Spinal cord (tissue), 10 donors: ENCODE measurements around the gene ABHD10. TPM values are rescaled to one million over a fixed set of nuclear protein-coding genes. Genes with fewer than 3 reads are reported as not detected.

ENCODE experiments used
- DNase-seq, 6 donors: peaks; one replicate each; pipeline versions ENCODE4 v3.0.0 to v3.0.0-alpha.2; 2013 to 2015; ENCODE audit warnings: low spot score in 6 of 6, low read depth in 4 of 6
- H3K27ac ChIP-seq: one replicate; pipeline ENCODE4 v1.5.1; 2013; ENCODE audit warnings: low read depth, low read length, control low read depth
- H3K27me3 ChIP-seq: one replicate; pipeline ENCODE4 v1.6.1; 2013; ENCODE audit warnings: low read length; ENCODE audit not compliant: control insufficient read depth, insufficient read depth
- H3K36me3 ChIP-seq: one replicate; pipeline ENCODE4 v1.6.1; 2013; ENCODE audit warnings: low read length; ENCODE audit not compliant: control insufficient read depth, insufficient read depth
- H3K4me1 ChIP-seq: one replicate; pipeline ENCODE4 v1.6.1; 2013; ENCODE audit warnings: low read length; ENCODE audit not compliant: control insufficient read depth, insufficient read depth
- H3K4me3 ChIP-seq: one replicate; pipeline ENCODE4 v1.5.1; 2013; ENCODE audit warnings: low read depth, low read length, control low read depth
- H3K9me3 ChIP-seq: one replicate; pipeline ENCODE4 v1.6.1; 2013; ENCODE audit warnings: low read length; ENCODE audit not compliant: control insufficient read depth, insufficient read depth
- WGBS: methylation state at CpG from one replicate; pipeline ENCODE4 v1.1.5; 2013; ENCODE audit warnings: missing lambda C conversion rate; ENCODE audit not compliant: insufficient coverage; 5-methylcytosine and 5-hydroxymethylcytosine counted together
- long read RNA-seq, 4 donors: transcript quantifications; one replicate each; lab custom pipeline, GENCODE V29; 2026
- polyA plus RNA-seq, 2 donors: library from polyadenylated mRNA; unstranded; fragments of 120-200 nt; gene quantifications; one replicate each; pipeline ENCODE4 v1.2.1, GENCODE V29; 2013; ENCODE audit not compliant: insufficient read length in 2 of 2
- total RNA-seq, 2 donors: library from RNA; depleted of rRNA in 1 of 2; stranded (reverse); fragments of 120-200 nt in 1 of 2; fragments of >200 nt in 1 of 2; gene quantifications; one replicate each; pipeline versions ENCODE4 v1.2.3 to v1.2.4, GENCODE V29; 2013 to 2014
- donor health status: healthy.

Gene ABHD10
- 10 to 100 TPM; 49.2 to 85.8 TPM for total RNA-seq
- 10 to 100 TPM; 53.5 to 64.4 TPM for polyA plus RNA-seq
- long read RNA-seq, donor 1, transcript ABHD10-201 (5 exons, 2,590 nt) = major isoform, 14 of 110 reads
- long read RNA-seq, donor 1, partial matches to known transcripts = 86 of 110 reads
- long read RNA-seq, donor 1, other reads (novel, unspliced or antisense) = 5 of 110 reads
- long read RNA-seq, donor 2, transcript ABHD10-201 (5 exons, 2,590 nt) = major isoform, 5 of 8 reads
- long read RNA-seq, donor 2, partial matches to known transcripts = 0 of 8 reads
- long read RNA-seq, donor 2, other reads (novel, unspliced or antisense) = 0 of 8 reads
- long read RNA-seq, donor 3, partial matches to known transcripts = 0 of 3 reads
- long read RNA-seq, donor 3, other reads (novel, unspliced or antisense) = 0 of 3 reads
- long read RNA-seq, donor 4, transcript ABHD10-201 (5 exons, 2,590 nt) = major isoform, 12 of 18 reads
- long read RNA-seq, donor 4, partial matches to known transcripts = 0 of 18 reads
- long read RNA-seq, donor 4, other reads (novel, unspliced or antisense) = 0 of 18 reads

GRCh38 chr3:111978583-111979433, at the start of gene ABHD10:
Gene ABHD10 (plus strand): TSS chr3:111979026. CDS start chr3:111979062, 36 bp downstream.
- Histone ChIP-seq H3K27me3 (no peaks in the 10 kb centered on the region), H3K4me1 (peaks cover 6% of the 10 kb centered on the region), H3K27ac (peak within 1 kb of the TSS; percentile 87), H3K9me3 (no peaks in the 10 kb centered on the region), H3K36me3 (no peaks in the 10 kb centered on the region), H3K4me3 (peak within 1 kb of the TSS; percentile 99)
- under 1% methylated on average over 58 of the region's 61 CpGs for WGBS
- peak; percentile 96 to 100 (median 99) for DNase-seq

GRCh38 chr3:111929484-111929883, 49.3 kb upstream of the ABHD10 start:
- no peak overlapping the region for H3K4me3 ChIP-seq
- WGBS = 88% methylated on average over 1 of the region's 2 CpGs
- no peak for DNase-seq
- H3K27me3 ChIP-seq = no peaks in the 10 kb centered on the region
- no peaks in the 10 kb centered on the region for H3K9me3 ChIP-seq
- H3K36me3 ChIP-seq = no peaks in the 10 kb centered on the region
- no peaks in the 10 kb centered on the region for H3K4me1 ChIP-seq
- H3K27ac ChIP-seq = no peak overlapping the region

GRCh38 chr3:111932946-111933345, 45.9 kb upstream of the ABHD10 start:
- H3K27me3 ChIP-seq = no peaks in the 10 kb centered on the region
- WGBS = 89% methylated on average over 1 of the region's 3 CpGs
- no peak overlapping the region for H3K4me3 ChIP-seq
- H3K27ac ChIP-seq = no peak overlapping the region
- H3K4me1 ChIP-seq = no peaks in the 10 kb centered on the region
- H3K36me3 ChIP-seq = no peaks in the 10 kb centered on the region
- H3K9me3 ChIP-seq = no peaks in the 10 kb centered on the region
- no peak for DNase-seq

- H3K4me1 ChIP-seq = no peaks in the 10 kb centered on the region
- H3K27me3 ChIP-seq = no peaks in the 10 kb centered on the region
- no peak for DNase-seq
- no peak overlapping the region for H3K4me3 ChIP-seq
- no peaks in the 10 kb centered on the region for H3K9me3 ChIP-seq
- H3K27ac ChIP-seq = no peak overlapping the region
- H3K36me3 ChIP-seq = no peaks in the 10 kb centered on the region
Observed at GRCh38 chr3:111936191-111936841, 42.5 kb upstream of the ABHD10 start.

- WGBS = no CpG with 5 or more reads among the region's 1 CpG
Observed at GRCh38 chr3:111936967-111937366, 41.9 kb upstream of the ABHD10 start.

GRCh38 chr3:111937871-111938270, 41.0 kb upstream of the ABHD10 start:
- H3K4me1 ChIP-seq = no peaks in the 10 kb centered on the region
- no peaks in the 10 kb centered on the region for H3K36me3 ChIP-seq
- no peaks in the 10 kb centered on the region for H3K9me3 ChIP-seq
- H3K27me3 ChIP-seq = no peaks in the 10 kb centered on the region
- H3K4me3 ChIP-seq = no peak overlapping the region
- no peak for DNase-seq
- H3K27ac ChIP-seq = no peak overlapping the region

More at GRCh38 chr3:111936967-111937366, 41.9 kb upstream of the ABHD10 start:
- DNase-seq = no peak
- H3K36me3 ChIP-seq = no peaks in the 10 kb centered on the region
- H3K9me3 ChIP-seq = no peaks in the 10 kb centered on the region
- H3K4me1 ChIP-seq = no peaks in the 10 kb centered on the region
- no peak overlapping the region for H3K4me3 ChIP-seq
- H3K27me3 ChIP-seq = no peaks in the 10 kb centered on the region
- no peak overlapping the region for H3K27ac ChIP-seq

- no peak for DNase-seq
- Histone ChIP-seq H3K27me3 (no peaks in the 10 kb centered on the region), H3K9me3 (no peaks in the 10 kb centered on the region), H3K36me3 (no peaks in the 10 kb centered on the region), H3K4me3 (no peak overlapping the region), H3K27ac (no peak overlapping the region), H3K4me1 (no peaks in the 10 kb centered on the region)
- no CpG with 5 or more reads among the region's 2 CpGs for WGBS
Observed at GRCh38 chr3:111939873-111940272, 39.0 kb upstream of the ABHD10 start.

- Histone ChIP-seq H3K36me3 (no peaks in the 10 kb centered on the region), H3K27me3 (no peaks in the 10 kb centered on the region), H3K4me1 (no peaks in the 10 kb centered on the region), H3K4me3 (no peak overlapping the region), H3K27ac (no peak overlapping the region), H3K9me3 (no peaks in the 10 kb centered on the region)
- DNase-seq = no peak
- no CpG with 5 or more reads among the region's 2 CpGs for WGBS
Observed at GRCh38 chr3:111943533-111943932, 35.3 kb upstream of the ABHD10 start.

- no peaks in the 10 kb centered on the region for H3K27me3 ChIP-seq
- H3K4me1 ChIP-seq = no peaks in the 10 kb centered on the region
- WGBS = 100% methylated on average over 4 of the region's 4 CpGs
- no peak overlapping the region for H3K27ac ChIP-seq
- no peak overlapping the region for H3K4me3 ChIP-seq
- no peak for DNase-seq
- no peaks in the 10 kb centered on the region for H3K36me3 ChIP-seq
- H3K9me3 ChIP-seq = no peaks in the 10 kb centered on the region
Observed at GRCh38 chr3:111944372-111944771, 34.5 kb upstream of the ABHD10 start.
